SK-N-SH treated with all-trans-retinoic acid at 6 μM for 48 hours (cell line): Measurements from ENCODE around the gene FSD2.

Experiments used
- BACH2 ChIP-seq: fragments of 250-450 bp; sonication (Bioruptor Pico); IDR thresholded peaks from 2 replicates; pipeline ENCODE4 v1.9.0; 2021; ENCODE audit warnings: mild to moderate bottlenecking, borderline replicate concordance
- CSDC2 ChIP-seq: fragments of 250-450 bp; sonication (Bioruptor Pico); IDR thresholded peaks from 2 replicates; pipeline ENCODE4 v1.5.0; 2020; ENCODE audit warnings: mild to moderate bottlenecking, moderate library complexity
- ISL1 ChIP-seq: fragments of 250-450 bp; sonication (Bioruptor Pico); IDR thresholded peaks from 2 replicates; pipeline ENCODE4 v2.1.2; 2022; ENCODE audit warnings: mild to moderate bottlenecking, moderate library complexity
- POU6F1 ChIP-seq: fragments of 250-450 bp; sonication (Bioruptor Pico); IDR thresholded peaks from 2 replicates; pipeline ENCODE4 v1.8.0; 2021; ENCODE audit warnings: low read depth, mild to moderate bottlenecking, moderate library complexity, borderline replicate concordance
- RARB ChIP-seq: fragments of 250-450 bp; sonication (Bioruptor Pico); IDR thresholded peaks from 2 replicates; pipeline ENCODE4 v1.8.0; 2021; ENCODE audit warnings: mild to moderate bottlenecking, moderate library complexity
- TCF4 ChIP-seq: fragments of 250-450 bp; sonication (Bioruptor Pico); IDR thresholded peaks from 2 replicates; pipeline ENCODE4 v1.8.0; 2021; ENCODE audit warnings: mild to moderate bottlenecking, moderate library complexity, borderline replicate concordance
- TOX ChIP-seq: fragments of 250-450 bp; sonication (Bioruptor Pico); IDR thresholded peaks from 2 replicates; pipeline ENCODE4 v1.8.0; 2021; ENCODE audit warnings: mild to moderate bottlenecking, moderate library complexity, borderline replicate concordance
- ZFP3 ChIP-seq: fragments of 250-450 bp; sonication (Bioruptor Pico); IDR thresholded peaks from 2 replicates; pipeline ENCODE4 v1.5.0; 2020; ENCODE audit warnings: mild to moderate bottlenecking, moderate library complexity
- ZFP30 ChIP-seq: fragments of 450-650 bp; formaldehyde crosslinking; IDR thresholded peaks from 2 replicates; pipeline ENCODE4 v1.5.0; 2022; ENCODE audit warnings: mild to moderate bottlenecking, moderate library complexity
- ZNF565 ChIP-seq: fragments of 450-650 bp; formaldehyde crosslinking; conservative IDR thresholded peaks from 2 replicates; pipeline ENCODE4 v1.5.0; 2020; ENCODE audit warnings: low read depth, mild to moderate bottlenecking, moderate library complexity
- ZNF8 ChIP-seq: fragments of 450-650 bp; formaldehyde crosslinking; IDR thresholded peaks from 2 replicates; pipeline ENCODE4 v1.5.0; 2020; ENCODE audit warnings: mild to moderate bottlenecking, moderate library complexity
- TF ChIP-seq, protein P1 (sequence below): fragments of 250-450 bp; sonication (Bioruptor Pico); IDR thresholded peaks from 2 replicates; pipeline ENCODE4 v1.5.1; 2020; ENCODE audit warnings: low read depth, mild to moderate bottlenecking, moderate library complexity
- TF ChIP-seq, protein P2 (sequence below): fragments of 250-450 bp; sonication (Bioruptor Pico); IDR thresholded peaks from 2 replicates; pipeline ENCODE4 v1.8.0; 2020; ENCODE audit warnings: mild to moderate bottlenecking, moderate library complexity, borderline replicate concordance

DNA sequence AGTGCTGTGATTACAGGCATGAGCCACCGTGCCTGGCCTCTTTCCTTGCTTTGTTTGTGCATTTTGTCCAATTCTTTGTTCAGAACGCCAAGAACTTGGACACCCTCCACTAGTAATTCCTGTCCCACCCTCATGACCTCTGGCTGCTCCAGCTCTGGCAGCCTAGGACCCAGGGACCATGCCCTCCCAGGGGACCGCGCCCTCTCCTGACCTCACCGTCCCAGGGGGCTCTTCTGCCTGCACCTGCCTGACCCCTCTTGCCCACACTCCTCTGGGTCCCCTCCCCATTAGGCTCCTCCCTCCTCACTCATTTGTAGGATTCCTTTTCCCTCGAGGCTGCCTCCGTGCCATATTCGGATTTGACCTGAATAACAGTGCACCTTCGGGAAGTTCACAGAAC lies 41.1 kb downstream of the FSD2 start:
- TF ChIP-seq, protein P1, sequence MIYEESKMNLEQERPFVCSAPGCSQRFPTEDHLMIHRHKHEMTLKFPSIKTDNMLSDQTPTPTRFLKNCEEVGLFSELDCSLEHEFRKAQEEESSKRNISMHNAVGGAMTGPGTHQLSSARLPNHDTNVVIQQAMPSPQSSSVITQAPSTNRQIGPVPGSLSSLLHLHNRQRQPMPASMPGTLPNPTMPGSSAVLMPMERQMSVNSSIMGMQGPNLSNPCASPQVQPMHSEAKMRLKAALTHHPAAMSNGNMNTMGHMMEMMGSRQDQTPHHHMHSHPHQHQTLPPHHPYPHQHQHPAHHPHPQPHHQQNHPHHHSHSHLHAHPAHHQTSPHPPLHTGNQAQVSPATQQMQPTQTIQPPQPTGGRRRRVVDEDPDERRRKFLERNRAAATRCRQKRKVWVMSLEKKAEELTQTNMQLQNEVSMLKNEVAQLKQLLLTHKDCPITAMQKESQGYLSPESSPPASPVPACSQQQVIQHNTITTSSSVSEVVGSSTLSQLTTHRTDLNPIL = no peak
- TF ChIP-seq ZNF8 (CRISPR knock-in tag) (no peak), RARB (CRISPR knock-in tag) (no peak), BACH2 (CRISPR knock-in tag) (no peak), TOX (CRISPR knock-in tag) (no peak), ZFP3 (no peak), ZNF565 (CRISPR knock-in tag) (no peak), ISL1 (CRISPR knock-in tag) (no peak), ZFP30 (CRISPR knock-in tag) (no peak), CSDC2 (CRISPR knock-in tag) (no peak), TCF4 (no peak), POU6F1 (CRISPR knock-in tag) (no peak)
- TF ChIP-seq, protein P2, sequence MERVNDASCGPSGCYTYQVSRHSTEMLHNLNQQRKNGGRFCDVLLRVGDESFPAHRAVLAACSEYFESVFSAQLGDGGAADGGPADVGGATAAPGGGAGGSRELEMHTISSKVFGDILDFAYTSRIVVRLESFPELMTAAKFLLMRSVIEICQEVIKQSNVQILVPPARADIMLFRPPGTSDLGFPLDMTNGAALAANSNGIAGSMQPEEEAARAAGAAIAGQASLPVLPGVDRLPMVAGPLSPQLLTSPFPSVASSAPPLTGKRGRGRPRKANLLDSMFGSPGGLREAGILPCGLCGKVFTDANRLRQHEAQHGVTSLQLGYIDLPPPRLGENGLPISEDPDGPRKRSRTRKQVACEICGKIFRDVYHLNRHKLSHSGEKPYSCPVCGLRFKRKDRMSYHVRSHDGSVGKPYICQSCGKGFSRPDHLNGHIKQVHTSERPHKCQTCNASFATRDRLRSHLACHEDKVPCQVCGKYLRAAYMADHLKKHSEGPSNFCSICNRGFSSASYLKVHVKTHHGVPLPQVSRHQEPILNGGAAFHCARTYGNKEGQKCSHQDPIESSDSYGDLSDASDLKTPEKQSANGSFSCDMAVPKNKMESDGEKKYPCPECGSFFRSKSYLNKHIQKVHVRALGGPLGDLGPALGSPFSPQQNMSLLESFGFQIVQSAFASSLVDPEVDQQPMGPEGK (CRISPR knock-in tag) = no peak
